Measurements from ENCODE around the gene PIN1. TPM values are rescaled to one million over a fixed set of nuclear protein-coding genes. Genes with fewer than 3 reads are reported as not detected.

The PIN1 gene
- total and polyA plus RNA-seq, 12 donors, result 28.5 to 177 (median 114) TPM

GRCh38 chr19:9792206-9793070, 42.7 kb upstream of the PIN1 start:
- WGBS, 4 donors, result 3 to 6% (median 4%) methylated on average over 7 to 70 of the region's 70 CpGs
- H3K36me3 ChIP-seq (replicated peaks in 1 of 2), result no peaks in the 10 kb centered on the region
- TF ChIP-seq POLR2A (IDR thresholded peaks at IDR 0.05) (no peak), CTCF (IDR thresholded peaks at IDR 0.05) (peak in 1 of 6 experiments; percentile 5)
- DNase-seq, result peak; percentile 92 to 98 (median 97)
- H3K4me3 ChIP-seq, result peak overlapping the region in 3 of 4 donors; percentile 33 to 82 (median 55)
- no peaks in the 10 kb centered on the region for H3K9me3 ChIP-seq (replicated peaks in 1 of 3)
- no peaks in the 10 kb centered on the region for H3K27me3 ChIP-seq
- intact Hi-C loops (cut with DNase I), result loop anchor here in 1 of 2 donors (10.0 kb wide), 2 partner anchors 488 to 658 kb away; partner anchors contain the start of gene ZNF699
- H3K4me1 ChIP-seq (replicated peaks in 1 of 2), result peaks cover 0 to 5% of the 10 kb centered on the region in 2 donors
- peak overlapping the region; percentile 72 to 99 (median 83) for H3K27ac ChIP-seq

- Histone ChIP-seq H3K4me3 (peak overlapping the region in 3 of 4 donors; percentile 16 to 82 (median 55)), H3K4me1 (replicated peaks in 1 of 2) (peaks cover 0 to 5% of the 10 kb centered on the region in 2 donors), H3K36me3 (replicated peaks in 1 of 2) (no peaks in the 10 kb centered on the region), H3K27me3 (no peaks in the 10 kb centered on the region), H3K9me3 (replicated peaks in 1 of 3) (no peaks in the 10 kb centered on the region), H3K27ac (peak overlapping the region; percentile 72 to 99 (median 83))
- 16 to 34% (median 17%) methylated on average over 15 to 36 of the region's 36 CpGs for WGBS, 4 donors
- peak in 6 of 7 donors; percentile 60 to 74 (median 68) for DNase-seq
- TF ChIP-seq CTCF (IDR thresholded peaks at IDR 0.05), result no peak
- peak in 1 of 2 donors; percentile 20 for TF ChIP-seq POLR2A (IDR thresholded peaks at IDR 0.05)
- intact Hi-C loops (cut with DNase I), result loop anchor here in 1 of 2 donors (10.0 kb wide), 2 partner anchors 488 to 658 kb away; partner anchors contain the start of gene ZNF699
These were observed 42.0 kb upstream of the PIN1 start for GRCh38 chr19:9793071-9793591.

- Histone ChIP-seq H3K36me3 (replicated peaks in 1 of 2) (no peaks in the 10 kb centered on the region), H3K27me3 (no peaks in the 10 kb centered on the region), H3K9me3 (replicated peaks in 1 of 3) (no peaks in the 10 kb centered on the region), H3K27ac (no peak overlapping the region), H3K4me1 (replicated peaks in 1 of 2) (peaks cover 0 to 2% of the 10 kb centered on the region in 2 donors), H3K4me3 (no peak overlapping the region)
- peak; percentile 80 to 96 (median 85) for DNase-seq
- intact Hi-C loops (cut with DNase I), result loop anchor here (5.0 to 10.0 kb wide), 6 partner anchors 51 to 661 kb away; partner anchors contain the start of genes ZNF561 (in 1 of the 2) and ZNF699 (in 1 of the 2)
- 46 to 49% (median 48%) methylated on average over 6 of the region's 6 CpGs for WGBS, 4 donors
- TF ChIP-seq CTCF (IDR thresholded peaks at IDR 0.05), result peak in 5 of 6 experiments; percentile 76 to 94 (median 88)
- no peak for TF ChIP-seq POLR2A (IDR thresholded peaks at IDR 0.05)
These were observed 38.9 kb upstream of the PIN1 start for GRCh38 chr19:9796113-9796773.
